Measurements from ENCODE around the gene PRORP. TPM values are rescaled to one million over a fixed set of nuclear protein-coding genes. Genes with fewer than 3 reads are reported as not detected.

Gene PRORP
- total RNA-seq, 1 donor from 2014 or later = 50.3 TPM

DNA sequence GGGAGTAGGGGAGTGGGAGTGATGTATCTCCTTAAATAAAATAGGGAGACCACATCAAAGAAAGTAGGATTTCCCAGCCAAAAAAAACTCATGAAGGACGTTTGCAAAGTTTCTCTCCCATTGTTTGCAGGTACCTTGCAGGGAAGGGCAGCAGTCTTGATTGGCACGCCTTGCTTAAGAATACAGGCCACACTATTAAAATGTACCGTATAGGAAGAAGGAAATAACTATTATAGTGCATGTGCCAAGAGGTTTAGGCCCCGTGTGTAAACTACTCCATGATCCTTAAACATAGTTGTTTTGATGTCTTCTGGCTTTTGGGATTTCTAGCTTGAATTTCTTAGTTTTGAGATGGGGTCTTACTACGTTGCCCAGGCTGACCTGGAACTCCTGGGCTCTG is 42.5 kb downstream of the PRORP start:
- no peak overlapping the region for H3K4me3 Mint-ChIP-seq
- H3K9me3 Mint-ChIP-seq = peaks cover 2% of the 10 kb centered on the region
- Histone ChIP-seq H2AFZ (replicated peaks) (no peak overlapping the region), H3K4me3 (no peak overlapping the region), H3K27ac (no peak overlapping the region), H3K9me3 (ENCODE audit: low read depth) (no peaks in the 10 kb centered on the region), H4K20me1 (ENCODE audit: low read depth) (no peaks in the 10 kb centered on the region), H3K4me2 (no peak overlapping the region), H3K79me2 (ENCODE audit: low read depth) (peaks cover 4% of the 10 kb centered on the region), H3K9ac (no peak overlapping the region), H3K27me3 (no peaks in the 10 kb centered on the region), H3K4me1 (no peaks in the 10 kb centered on the region), H3F3A (ENCODE audit: low read depth) (no peaks in the 10 kb centered on the region), H3K36me3 (no peaks in the 10 kb centered on the region)
- no peak overlapping the region for H3K27ac Mint-ChIP-seq
- peaks cover 23% of the 10 kb centered on the region for H3K36me3 Mint-ChIP-seq
- TF ChIP-seq EZH2 (IDR thresholded peaks at IDR 0.05) (no peak), EZH2phosphoT487 (IDR thresholded peaks at IDR 0.05) (no peak)
- TF ChIP-seq, protein P1, sequence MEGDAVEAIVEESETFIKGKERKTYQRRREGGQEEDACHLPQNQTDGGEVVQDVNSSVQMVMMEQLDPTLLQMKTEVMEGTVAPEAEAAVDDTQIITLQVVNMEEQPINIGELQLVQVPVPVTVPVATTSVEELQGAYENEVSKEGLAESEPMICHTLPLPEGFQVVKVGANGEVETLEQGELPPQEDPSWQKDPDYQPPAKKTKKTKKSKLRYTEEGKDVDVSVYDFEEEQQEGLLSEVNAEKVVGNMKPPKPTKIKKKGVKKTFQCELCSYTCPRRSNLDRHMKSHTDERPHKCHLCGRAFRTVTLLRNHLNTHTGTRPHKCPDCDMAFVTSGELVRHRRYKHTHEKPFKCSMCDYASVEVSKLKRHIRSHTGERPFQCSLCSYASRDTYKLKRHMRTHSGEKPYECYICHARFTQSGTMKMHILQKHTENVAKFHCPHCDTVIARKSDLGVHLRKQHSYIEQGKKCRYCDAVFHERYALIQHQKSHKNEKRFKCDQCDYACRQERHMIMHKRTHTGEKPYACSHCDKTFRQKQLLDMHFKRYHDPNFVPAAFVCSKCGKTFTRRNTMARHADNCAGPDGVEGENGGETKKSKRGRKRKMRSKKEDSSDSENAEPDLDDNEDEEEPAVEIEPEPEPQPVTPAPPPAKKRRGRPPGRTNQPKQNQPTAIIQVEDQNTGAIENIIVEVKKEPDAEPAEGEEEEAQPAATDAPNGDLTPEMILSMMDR (IDR thresholded peaks at IDR 0.05) = no peak
- H3K4me1 Mint-ChIP-seq = no peaks in the 10 kb centered on the region
- DNase-seq (ENCODE audit: low spot score) = no peak
- no peaks in the 10 kb centered on the region for H3K27me3 Mint-ChIP-seq (ENCODE audit: insufficient read depth, low read depth)

DNA sequence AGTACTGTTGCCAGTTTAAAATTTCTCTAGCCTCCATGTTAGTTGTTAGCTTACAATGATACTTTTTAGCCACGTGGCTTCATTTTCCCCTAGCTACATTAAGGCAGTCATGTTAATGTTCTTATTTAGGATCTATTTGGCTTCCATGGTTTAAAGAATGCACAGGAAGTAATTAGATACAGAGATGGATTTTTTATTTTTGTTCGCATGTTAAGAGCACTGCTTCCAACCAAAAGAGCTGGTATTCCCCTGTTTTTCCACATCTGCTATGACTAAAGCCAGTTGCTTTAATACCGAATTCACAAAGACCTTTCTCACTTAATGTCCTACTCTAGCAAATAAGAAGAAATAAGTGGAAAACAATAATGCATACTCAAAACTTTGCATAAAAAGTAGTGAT is 45.1 kb downstream of the PRORP start:
- TF ChIP-seq, protein P1 (IDR thresholded peaks at IDR 0.05) = no peak
- TF ChIP-seq EZH2phosphoT487 (IDR thresholded peaks at IDR 0.05) (no peak), EZH2 (IDR thresholded peaks at IDR 0.05) (no peak)
- peaks cover 27% of the 10 kb centered on the region for H3K36me3 Mint-ChIP-seq
- H3K9me3 Mint-ChIP-seq = peaks cover 2% of the 10 kb centered on the region
- Histone ChIP-seq H3K36me3 (no peaks in the 10 kb centered on the region), H3K27me3 (no peaks in the 10 kb centered on the region), H3K4me3 (no peak overlapping the region), H3K27ac (no peak overlapping the region), H3F3A (ENCODE audit: low read depth) (no peaks in the 10 kb centered on the region), H3K4me2 (no peak overlapping the region), H3K4me1 (no peaks in the 10 kb centered on the region), H2AFZ (replicated peaks) (no peak overlapping the region), H3K9ac (no peak overlapping the region), H3K9me3 (ENCODE audit: low read depth) (no peaks in the 10 kb centered on the region), H3K79me2 (ENCODE audit: low read depth) (peaks cover 4% of the 10 kb centered on the region), H4K20me1 (ENCODE audit: low read depth) (no peaks in the 10 kb centered on the region)
- H3K4me1 Mint-ChIP-seq = no peaks in the 10 kb centered on the region
- no peak for DNase-seq (ENCODE audit: low spot score)
- no peak overlapping the region for H3K27ac Mint-ChIP-seq
- no peak overlapping the region for H3K4me3 Mint-ChIP-seq
- no peaks in the 10 kb centered on the region for H3K27me3 Mint-ChIP-seq (ENCODE audit: insufficient read depth, low read depth)

Other genes with a start within 250 kb of the PRORP start
- 8.5 and 11.5 TPM in 2 replicates for gene BAZ1A, start 247.2 kb upstream of the PRORP start, total RNA-seq (ENCODE audit: low replicate concordance)
- gene SRP54, start 139.6 kb upstream of the PRORP start, total RNA-seq (ENCODE audit: low replicate concordance) = 72.4 and 105 TPM in 2 replicates
- 20.9 and 58.2 TPM in 2 replicates for gene FAM177A1, start 76.3 kb upstream of the PRORP start, total RNA-seq (ENCODE audit: low replicate concordance)
- gene PPP2R3C, start 562 bp upstream of the PRORP start, total RNA-seq (ENCODE audit: low replicate concordance) = 41.9 and 67.4 TPM in 2 replicates
- gene PSMA6, start 169.8 kb downstream of the PRORP start, total RNA-seq (ENCODE audit: low replicate concordance) = 241 and 344 TPM in 2 replicates

Measured in neural progenitor cell (in vitro differentiated cells).